ENCODE results near the gene GLDN.

- TF ChIP-seq CTCF (conservative IDR thresholded peaks at IDR 0.05) (no peak), ZFX (IDR thresholded peaks at IDR 0.05) (no peak)
Observed at GRCh38 chr15:51302480-51302879, 39.0 kb upstream of the GLDN start.
